Astrocyte (in vitro differentiated cells and primary cell): ENCODE results near the gene METTL15.
"Not testable (repeated sequence)": the region's sequence is repeated elsewhere in the genome, so short reads cannot be mapped to it uniquely, and the experiment has no call there.

Source experiments
- CTCF ChIP-seq: IDR thresholded peaks from 2 replicates; pipeline ENCODE4 v1.5.1; 2011; ENCODE audit warnings: low read depth, mild to moderate bottlenecking, inconsistent platforms, low read length, moderate library complexity; ENCODE audit not compliant: insufficient read depth
- EZH2 ChIP-seq: IDR thresholded peaks from 2 replicates; pipeline ENCODE4 v1.6.1; 2012; ENCODE audit warnings: mild to moderate bottlenecking, low read length, inconsistent platforms; ENCODE audit not compliant: insufficient read depth

- TF ChIP-seq CTCF, EZH2: not testable (repeated sequence)
These were observed 269.9 kb downstream of the METTL15 start for GRCh38 chr11:28378095-28378494.
